GM23338 (cell line): ENCODE data around the gene MLANA. TPM values are rescaled to one million over a fixed set of nuclear protein-coding genes. Genes with fewer than 3 reads are reported as not detected.
"Not testable (repeated sequence)": the region's sequence is repeated elsewhere in the genome, so short reads cannot be mapped to it uniquely, and the experiment has no call there.

Experiments
- ATAC-seq: fragments of 200-7000 bp; cut with Tn5 transposase; 3 replicates; pipeline ENCODE4 v1.9.1; 2020
- DNase-seq: peaks from one replicate; pipeline ENCODE4 v3.0.0-alpha.2; 2015; ENCODE audit warnings: low spot score
- H2AFZ ChIP-seq: fragments of 200-600 bp; sonication (generic); 2 replicates; pipeline ENCODE4 v1.8.0; 2016; ENCODE audit warnings: antibody characterized with exemption, mild to moderate bottlenecking, moderate library complexity
- H3F3A ChIP-seq: fragments of 200-600 bp; sonication (generic); replicated peaks from 2 replicates; pipeline ENCODE4 v1.8.0; 2017; ENCODE audit warnings: antibody characterized with exemption, mixed run types, low read depth
- H3K27ac ChIP-seq: fragments of 200-600 bp; sonication (generic); 2 replicates; pipeline ENCODE4 v1.6.1; 2016; ENCODE audit warnings: low read depth
- H3K27me3 ChIP-seq: fragments of 200-600 bp; sonication (generic); 2 replicates; pipeline ENCODE4 v1.8.0; 2016; ENCODE audit warnings: mild to moderate bottlenecking, mixed run types, moderate library complexity; ENCODE audit not compliant: insufficient read depth
- H3K36me3 ChIP-seq: fragments of 200-600 bp; sonication (generic); 2 replicates; pipeline ENCODE4 v1.8.0; 2016; ENCODE audit warnings: mild to moderate bottlenecking; ENCODE audit not compliant: insufficient read depth
- H3K4me1 ChIP-seq: fragments of 200-600 bp; sonication (generic); 2 replicates; pipeline ENCODE4 v1.8.0; 2016; ENCODE audit warnings: mild to moderate bottlenecking, moderate library complexity; ENCODE audit not compliant: insufficient read depth
- H3K4me2 ChIP-seq: fragments of 200-600 bp; sonication (generic); 2 replicates; pipeline ENCODE4 v1.7.1; 2017; ENCODE audit warnings: mixed run types
- H3K4me3 ChIP-seq: fragments of 200-600 bp; sonication (generic); 2 replicates; pipeline ENCODE4 v1.6.1; 2016; ENCODE audit warnings: mixed run types
- H3K79me2 ChIP-seq: fragments of 200-600 bp; sonication (generic); replicated peaks from 2 replicates; pipeline ENCODE4 v1.8.0; 2017; ENCODE audit warnings: mild to moderate bottlenecking; ENCODE audit not compliant: insufficient read depth
- H3K9me2 ChIP-seq: fragments of 200-600 bp; sonication (generic); 2 replicates; pipeline ENCODE4 v1.8.0; 2017; ENCODE audit not compliant: insufficient read depth
- H4K20me1 ChIP-seq: fragments of 200-600 bp; sonication (generic); replicated peaks from 2 replicates; pipeline ENCODE4 v1.8.0; 2017; ENCODE audit warnings: mild to moderate bottlenecking; ENCODE audit not compliant: insufficient read depth
- H3K27ac Mint-ChIP-seq: 2 replicates; pipeline ENCODE4 v1.8.0; 2020; ENCODE audit warnings: inconsistent platforms, mild to moderate bottlenecking, moderate library complexity, mixed read lengths
- H3K27me3 Mint-ChIP-seq: 3 replicates; pipeline ENCODE4 v1.8.0; 2022; ENCODE audit warnings: low read depth, mild to moderate bottlenecking, moderate library complexity, mixed read lengths, inconsistent platforms; ENCODE audit not compliant: insufficient read depth, poor library complexity
- H3K36me3 Mint-ChIP-seq: 3 replicates; pipeline ENCODE4 v1.8.0; 2021; ENCODE audit warnings: low read depth, mild to moderate bottlenecking, inconsistent platforms, moderate library complexity, mixed read lengths
- H3K4me1 Mint-ChIP-seq: 3 replicates; pipeline ENCODE4 v1.8.0; 2020; ENCODE audit warnings: mild to moderate bottlenecking, inconsistent platforms, mixed read lengths
- H3K4me3 Mint-ChIP-seq: 3 replicates; pipeline ENCODE4 v1.8.0; 2021; ENCODE audit warnings: moderate library complexity, mild to moderate bottlenecking, inconsistent platforms, mixed read lengths
- H3K9me3 Mint-ChIP-seq: 3 replicates; pipeline ENCODE4 v1.8.0; 2020; ENCODE audit warnings: moderate library complexity, mild to moderate bottlenecking, inconsistent platforms, mixed read lengths
- CREB1 ChIP-seq: fragments of 250-450 bp; sonication (Bioruptor Pico); IDR thresholded peaks from 2 replicates; pipeline ENCODE4 v1.5.0; 2020; ENCODE audit warnings: low read depth, mild to moderate bottlenecking, moderate library complexity
- EZH2 ChIP-seq: fragments of 200-600 bp; sonication (generic); IDR thresholded peaks from one replicate; pipeline ENCODE4 v1.8.0; 2017; ENCODE audit warnings: antibody characterized with exemption, mild to moderate bottlenecking, low read depth; ENCODE audit not compliant: unreplicated experiment
- EZH2phosphoT487 ChIP-seq: fragments of 200-600 bp; sonication (generic); IDR thresholded peaks from one replicate; pipeline ENCODE4 v1.8.1; 2018; ENCODE audit warnings: antibody characterized with exemption; ENCODE audit not compliant: unreplicated experiment
- JUNB ChIP-seq: IDR thresholded peaks from one replicate; pipeline ENCODE4 v1.6.1; 2016; ENCODE audit warnings: antibody characterized with exemption; ENCODE audit not compliant: unreplicated experiment
- POLR2AphosphoS5 ChIP-seq: IDR thresholded peaks from 2 replicates; pipeline ENCODE4 v1.6.1; 2016; ENCODE audit warnings: antibody characterized with exemption, low read depth
- REST ChIP-seq: IDR thresholded peaks from one replicate; pipeline ENCODE4 v1.6.1; 2018; ENCODE audit warnings: antibody characterized with exemption; ENCODE audit not compliant: unreplicated experiment
- STAT1 ChIP-seq: IDR thresholded peaks from one replicate; pipeline ENCODE4 v1.6.1; 2016; ENCODE audit warnings: antibody characterized with exemption; ENCODE audit not compliant: unreplicated experiment
- ZNF331 ChIP-seq: fragments of 250-450 bp; sonication (Bioruptor Pico); IDR thresholded peaks from 2 replicates; pipeline ENCODE4 v1.5.0; 2020; ENCODE audit warnings: low read depth, mild to moderate bottlenecking, moderate library complexity
- polyA plus RNA-seq: library from polyadenylated mRNA; unstranded; fragments of >200 nt; fragmentation: Nextera tagmentation; extraction: Ambion mirVana; gene quantifications from 2 replicates; pipeline ENCODE4 v1.2.1, GENCODE V29; 2016
- total RNA-seq: library from RNA; depleted of rRNA; stranded (reverse); fragments of >200 nt; shearing (Covaris generic); gene quantifications from 2 replicates; pipeline ENCODE4 v1.2.3, GENCODE V29; 2014
- TF ChIP-seq, protein P1 (sequence below): fragments of 250-450 bp; sonication (Bioruptor Pico); IDR thresholded peaks from 2 replicates; pipeline ENCODE4 v1.5.0; 2020; ENCODE audit warnings: mild to moderate bottlenecking, moderate library complexity
- TF ChIP-seq, protein P2 (sequence below), 2 experiments: fragments of 200-600 bp in 1 of 2; sonication (generic) in 1 of 2; conservative IDR thresholded peaks; 2 replicates each; pipeline versions ENCODE4 v1.5.1 to v1.6.1; 2016 to 2017; ENCODE audit warnings: antibody characterized with exemption in 2 of 2, low read depth in 2 of 2, mild to moderate bottlenecking in 2 of 2, moderate library complexity in 1 of 2

MLANA gene
- total and polyA plus RNA-seq, 2 experiments from 2014 or later, result not detected

- TF ChIP-seq, protein P1, sequence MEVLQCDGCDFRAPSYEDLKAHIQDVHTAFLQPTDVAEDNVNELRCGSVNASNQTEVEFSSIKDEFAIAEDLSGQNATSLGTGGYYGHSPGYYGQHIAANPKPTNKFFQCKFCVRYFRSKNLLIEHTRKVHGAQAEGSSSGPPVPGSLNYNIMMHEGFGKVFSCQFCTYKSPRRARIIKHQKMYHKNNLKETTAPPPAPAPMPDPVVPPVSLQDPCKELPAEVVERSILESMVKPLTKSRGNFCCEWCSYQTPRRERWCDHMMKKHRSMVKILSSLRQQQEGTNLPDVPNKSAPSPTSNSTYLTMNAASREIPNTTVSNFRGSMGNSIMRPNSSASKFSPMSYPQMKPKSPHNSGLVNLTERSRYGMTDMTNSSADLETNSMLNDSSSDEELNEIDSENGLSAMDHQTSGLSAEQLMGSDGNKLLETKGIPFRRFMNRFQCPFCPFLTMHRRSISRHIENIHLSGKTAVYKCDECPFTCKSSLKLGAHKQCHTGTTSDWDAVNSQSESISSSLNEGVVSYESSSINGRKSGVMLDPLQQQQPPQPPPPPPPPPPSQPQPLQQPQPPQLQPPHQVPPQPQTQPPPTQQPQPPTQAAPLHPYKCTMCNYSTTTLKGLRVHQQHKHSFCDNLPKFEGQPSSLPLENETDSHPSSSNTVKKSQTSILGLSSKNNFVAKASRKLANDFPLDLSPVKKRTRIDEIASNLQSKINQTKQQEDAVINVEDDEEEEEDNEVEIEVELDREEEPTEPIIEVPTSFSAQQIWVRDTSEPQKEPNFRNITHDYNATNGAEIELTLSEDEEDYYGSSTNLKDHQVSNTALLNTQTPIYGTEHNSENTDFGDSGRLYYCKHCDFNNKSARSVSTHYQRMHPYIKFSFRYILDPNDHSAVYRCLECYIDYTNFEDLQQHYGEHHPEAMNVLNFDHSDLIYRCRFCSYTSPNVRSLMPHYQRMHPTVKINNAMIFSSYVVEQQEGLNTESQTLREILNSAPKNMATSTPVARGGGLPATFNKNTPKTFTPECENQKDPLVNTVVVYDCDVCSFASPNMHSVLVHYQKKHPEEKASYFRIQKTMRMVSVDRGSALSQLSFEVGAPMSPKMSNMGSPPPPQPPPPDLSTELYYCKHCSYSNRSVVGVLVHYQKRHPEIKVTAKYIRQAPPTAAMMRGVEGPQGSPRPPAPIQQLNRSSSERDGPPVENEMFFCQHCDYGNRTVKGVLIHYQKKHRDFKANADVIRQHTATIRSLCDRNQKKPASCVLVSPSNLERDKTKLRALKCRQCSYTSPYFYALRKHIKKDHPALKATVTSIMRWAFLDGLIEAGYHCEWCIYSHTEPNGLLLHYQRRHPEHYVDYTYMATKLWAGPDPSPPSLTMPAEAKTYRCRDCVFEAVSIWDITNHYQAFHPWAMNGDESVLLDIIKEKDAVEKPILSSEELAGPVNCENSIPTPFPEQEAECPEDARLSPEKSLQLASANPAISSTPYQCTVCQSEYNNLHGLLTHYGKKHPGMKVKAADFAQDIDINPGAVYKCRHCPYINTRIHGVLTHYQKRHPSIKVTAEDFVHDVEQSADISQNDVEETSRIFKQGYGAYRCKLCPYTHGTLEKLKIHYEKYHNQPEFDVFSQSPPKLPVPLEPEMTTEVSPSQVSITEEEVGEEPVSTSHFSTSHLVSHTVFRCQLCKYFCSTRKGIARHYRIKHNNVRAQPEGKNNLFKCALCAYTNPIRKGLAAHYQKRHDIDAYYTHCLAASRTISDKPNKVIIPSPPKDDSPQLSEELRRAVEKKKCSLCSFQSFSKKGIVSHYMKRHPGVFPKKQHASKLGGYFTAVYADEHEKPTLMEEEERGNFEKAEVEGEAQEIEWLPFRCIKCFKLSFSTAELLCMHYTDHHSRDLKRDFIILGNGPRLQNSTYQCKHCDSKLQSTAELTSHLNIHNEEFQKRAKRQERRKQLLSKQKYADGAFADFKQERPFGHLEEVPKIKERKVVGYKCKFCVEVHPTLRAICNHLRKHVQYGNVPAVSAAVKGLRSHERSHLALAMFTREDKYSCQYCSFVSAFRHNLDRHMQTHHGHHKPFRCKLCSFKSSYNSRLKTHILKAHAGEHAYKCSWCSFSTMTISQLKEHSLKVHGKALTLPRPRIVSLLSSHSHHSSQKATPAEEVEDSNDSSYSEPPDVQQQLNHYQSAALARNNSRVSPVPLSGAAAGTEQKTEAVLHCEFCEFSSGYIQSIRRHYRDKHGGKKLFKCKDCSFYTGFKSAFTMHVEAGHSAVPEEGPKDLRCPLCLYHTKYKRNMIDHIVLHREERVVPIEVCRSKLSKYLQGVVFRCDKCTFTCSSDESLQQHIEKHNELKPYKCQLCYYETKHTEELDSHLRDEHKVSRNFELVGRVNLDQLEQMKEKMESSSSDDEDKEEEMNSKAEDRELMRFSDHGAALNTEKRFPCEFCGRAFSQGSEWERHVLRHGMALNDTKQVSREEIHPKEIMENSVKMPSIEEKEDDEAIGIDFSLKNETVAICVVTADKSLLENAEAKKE, result no peak
- TF ChIP-seq, protein P2, sequence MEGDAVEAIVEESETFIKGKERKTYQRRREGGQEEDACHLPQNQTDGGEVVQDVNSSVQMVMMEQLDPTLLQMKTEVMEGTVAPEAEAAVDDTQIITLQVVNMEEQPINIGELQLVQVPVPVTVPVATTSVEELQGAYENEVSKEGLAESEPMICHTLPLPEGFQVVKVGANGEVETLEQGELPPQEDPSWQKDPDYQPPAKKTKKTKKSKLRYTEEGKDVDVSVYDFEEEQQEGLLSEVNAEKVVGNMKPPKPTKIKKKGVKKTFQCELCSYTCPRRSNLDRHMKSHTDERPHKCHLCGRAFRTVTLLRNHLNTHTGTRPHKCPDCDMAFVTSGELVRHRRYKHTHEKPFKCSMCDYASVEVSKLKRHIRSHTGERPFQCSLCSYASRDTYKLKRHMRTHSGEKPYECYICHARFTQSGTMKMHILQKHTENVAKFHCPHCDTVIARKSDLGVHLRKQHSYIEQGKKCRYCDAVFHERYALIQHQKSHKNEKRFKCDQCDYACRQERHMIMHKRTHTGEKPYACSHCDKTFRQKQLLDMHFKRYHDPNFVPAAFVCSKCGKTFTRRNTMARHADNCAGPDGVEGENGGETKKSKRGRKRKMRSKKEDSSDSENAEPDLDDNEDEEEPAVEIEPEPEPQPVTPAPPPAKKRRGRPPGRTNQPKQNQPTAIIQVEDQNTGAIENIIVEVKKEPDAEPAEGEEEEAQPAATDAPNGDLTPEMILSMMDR (conservative IDR thresholded peaks at IDR 0.05; ENCODE audit: low read depth in 2 of 2), result no peak
- TF ChIP-seq EZH2phosphoT487 (no peak), JUNB (no peak), STAT1 (no peak), CREB1 (CRISPR knock-in tag) (no peak), ZNF331 (no peak), EZH2 (no peak), POLR2AphosphoS5 (no peak), REST (no peak)
Measured at GRCh38 chr9:5879419-5880181, 11.1 kb upstream of the MLANA start (continued).

GRCh38 chr9:5882244-5883012, 8.3 kb upstream of the MLANA start:
- H3K79me2 ChIP-seq, ATAC-seq, H2AFZ ChIP-seq, H3K27me3 Mint-ChIP-seq, H3K4me3 Mint-ChIP-seq, H3K4me2 ChIP-seq, H3K4me1 Mint-ChIP-seq, H3K27me3 ChIP-seq, H3K4me3 ChIP-seq, H3K27ac Mint-ChIP-seq, H3K36me3 ChIP-seq, H3K4me1 ChIP-seq, DNase-seq, H3K27ac ChIP-seq, H3F3A ChIP-seq, H3K9me3 Mint-ChIP-seq, H3K9me2 ChIP-seq, H3K36me3 Mint-ChIP-seq, H4K20me1 ChIP-seq: not testable (repeated sequence)
